Measurements from ENCODE around the gene KLC4. TPM values are rescaled to one million over a fixed set of nuclear protein-coding genes. Genes with fewer than 3 reads are reported as not detected.
"Not testable (repeated sequence)": the region's sequence is repeated elsewhere in the genome, so short reads cannot be mapped to it uniquely, and the experiment has no call there.

KLC4 gene
- total RNA-seq, 1 donor from 2014 or later: 36.1 TPM

DNA sequence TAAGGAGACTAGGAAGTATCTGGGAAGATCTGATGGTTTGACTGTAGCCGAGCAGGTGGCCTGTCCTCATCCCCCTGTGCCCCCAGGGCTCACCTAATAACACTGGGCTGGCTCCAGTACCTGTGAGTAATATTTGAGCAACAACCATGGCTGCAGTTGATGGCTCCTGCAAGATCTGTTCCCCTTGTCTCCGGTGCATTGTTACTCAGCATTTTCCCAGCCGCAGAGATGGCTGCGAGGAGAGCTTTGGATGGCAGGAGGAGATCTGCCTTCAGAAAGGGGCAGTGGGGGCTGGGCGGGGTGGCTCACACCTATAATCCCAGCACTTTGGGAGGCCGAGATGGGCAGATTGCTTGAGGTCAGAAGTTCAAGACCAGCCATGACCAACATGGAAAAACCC is 55.9 kb downstream of the KLC4 start:
- Histone ChIP-seq H3K27me3 (ENCODE audit: low read depth) (no peaks in the 10 kb centered on the region), H3K27ac (replicated peaks) (no peak overlapping the region), H3K4me3 (no peak overlapping the region), H3K36me3 (no peaks in the 10 kb centered on the region), H3K4me1 (peaks cover 9% of the 10 kb centered on the region), H3K9me3 (replicated peaks) (no peaks in the 10 kb centered on the region)
- no peak for DNase-seq
- intact Hi-C loops (cut with micrococcal nuclease): no loop called here
- TF ChIP-seq, protein P1, sequence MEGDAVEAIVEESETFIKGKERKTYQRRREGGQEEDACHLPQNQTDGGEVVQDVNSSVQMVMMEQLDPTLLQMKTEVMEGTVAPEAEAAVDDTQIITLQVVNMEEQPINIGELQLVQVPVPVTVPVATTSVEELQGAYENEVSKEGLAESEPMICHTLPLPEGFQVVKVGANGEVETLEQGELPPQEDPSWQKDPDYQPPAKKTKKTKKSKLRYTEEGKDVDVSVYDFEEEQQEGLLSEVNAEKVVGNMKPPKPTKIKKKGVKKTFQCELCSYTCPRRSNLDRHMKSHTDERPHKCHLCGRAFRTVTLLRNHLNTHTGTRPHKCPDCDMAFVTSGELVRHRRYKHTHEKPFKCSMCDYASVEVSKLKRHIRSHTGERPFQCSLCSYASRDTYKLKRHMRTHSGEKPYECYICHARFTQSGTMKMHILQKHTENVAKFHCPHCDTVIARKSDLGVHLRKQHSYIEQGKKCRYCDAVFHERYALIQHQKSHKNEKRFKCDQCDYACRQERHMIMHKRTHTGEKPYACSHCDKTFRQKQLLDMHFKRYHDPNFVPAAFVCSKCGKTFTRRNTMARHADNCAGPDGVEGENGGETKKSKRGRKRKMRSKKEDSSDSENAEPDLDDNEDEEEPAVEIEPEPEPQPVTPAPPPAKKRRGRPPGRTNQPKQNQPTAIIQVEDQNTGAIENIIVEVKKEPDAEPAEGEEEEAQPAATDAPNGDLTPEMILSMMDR (IDR thresholded peaks at IDR 0.05; ENCODE audit: borderline replicate concordance): no peak

DNA sequence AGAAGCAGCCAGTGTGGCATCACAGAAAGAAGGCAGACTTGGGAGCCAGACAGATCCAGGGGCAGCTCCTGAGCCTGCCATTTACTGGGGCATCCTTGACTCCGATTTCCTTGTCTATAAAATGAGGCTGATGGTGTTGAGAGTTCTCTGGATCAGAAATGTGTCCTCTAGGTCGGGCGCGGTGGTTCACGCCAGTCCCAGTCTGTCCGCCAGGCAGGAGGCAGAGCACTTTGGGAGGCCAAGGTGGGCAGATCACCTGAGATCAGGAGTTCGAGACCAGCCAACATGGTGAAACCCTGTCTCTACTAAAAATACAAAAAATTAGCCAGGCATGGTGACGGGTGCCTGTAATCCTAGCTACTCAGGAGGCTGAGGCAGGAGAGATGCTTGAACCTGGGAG is 58.0 kb downstream of the KLC4 start:
- DNase-seq; intact Hi-C loops (cut with micrococcal nuclease); H3K27me3 ChIP-seq (ENCODE audit: low read depth); H3K36me3 ChIP-seq; H3K4me3 ChIP-seq; H3K27ac ChIP-seq (replicated peaks); H3K9me3 ChIP-seq (replicated peaks): not testable (repeated sequence)
- H3K4me1 ChIP-seq: peaks cover 17% of the 10 kb centered on the region

- intact Hi-C loops (cut with micrococcal nuclease): no loop called here
- no peaks in the 10 kb centered on the region for H3K36me3 ChIP-seq
- H3K9me3 ChIP-seq (replicated peaks): no peaks in the 10 kb centered on the region
- H3K4me3 ChIP-seq: no peak overlapping the region
- peaks cover 17% of the 10 kb centered on the region for H3K4me1 ChIP-seq
- H3K27ac ChIP-seq (replicated peaks): no peak overlapping the region
- no peak for DNase-seq
- TF ChIP-seq, protein P1 (IDR thresholded peaks at IDR 0.05; ENCODE audit: borderline replicate concordance): no peak
- H3K27me3 ChIP-seq (ENCODE audit: low read depth): no peaks in the 10 kb centered on the region
Observed at GRCh38 chr6:43119482-43119881, 60.1 kb downstream of the KLC4 start.

GRCh38 chr6:43120101-43120763 is 60.8 kb downstream of the KLC4 start:
- Histone ChIP-seq H3K36me3 (no peaks in the 10 kb centered on the region), H3K27ac (replicated peaks) (no peak overlapping the region), H3K4me3 (no peak overlapping the region), H3K9me3 (replicated peaks) (no peaks in the 10 kb centered on the region), H3K4me1 (peaks cover 17% of the 10 kb centered on the region), H3K27me3 (ENCODE audit: low read depth) (no peaks in the 10 kb centered on the region)
- intact Hi-C loops (cut with micrococcal nuclease): no loop called here
- no peak for DNase-seq
- TF ChIP-seq, protein P1 (IDR thresholded peaks at IDR 0.05; ENCODE audit: borderline replicate concordance): no peak

DNA sequence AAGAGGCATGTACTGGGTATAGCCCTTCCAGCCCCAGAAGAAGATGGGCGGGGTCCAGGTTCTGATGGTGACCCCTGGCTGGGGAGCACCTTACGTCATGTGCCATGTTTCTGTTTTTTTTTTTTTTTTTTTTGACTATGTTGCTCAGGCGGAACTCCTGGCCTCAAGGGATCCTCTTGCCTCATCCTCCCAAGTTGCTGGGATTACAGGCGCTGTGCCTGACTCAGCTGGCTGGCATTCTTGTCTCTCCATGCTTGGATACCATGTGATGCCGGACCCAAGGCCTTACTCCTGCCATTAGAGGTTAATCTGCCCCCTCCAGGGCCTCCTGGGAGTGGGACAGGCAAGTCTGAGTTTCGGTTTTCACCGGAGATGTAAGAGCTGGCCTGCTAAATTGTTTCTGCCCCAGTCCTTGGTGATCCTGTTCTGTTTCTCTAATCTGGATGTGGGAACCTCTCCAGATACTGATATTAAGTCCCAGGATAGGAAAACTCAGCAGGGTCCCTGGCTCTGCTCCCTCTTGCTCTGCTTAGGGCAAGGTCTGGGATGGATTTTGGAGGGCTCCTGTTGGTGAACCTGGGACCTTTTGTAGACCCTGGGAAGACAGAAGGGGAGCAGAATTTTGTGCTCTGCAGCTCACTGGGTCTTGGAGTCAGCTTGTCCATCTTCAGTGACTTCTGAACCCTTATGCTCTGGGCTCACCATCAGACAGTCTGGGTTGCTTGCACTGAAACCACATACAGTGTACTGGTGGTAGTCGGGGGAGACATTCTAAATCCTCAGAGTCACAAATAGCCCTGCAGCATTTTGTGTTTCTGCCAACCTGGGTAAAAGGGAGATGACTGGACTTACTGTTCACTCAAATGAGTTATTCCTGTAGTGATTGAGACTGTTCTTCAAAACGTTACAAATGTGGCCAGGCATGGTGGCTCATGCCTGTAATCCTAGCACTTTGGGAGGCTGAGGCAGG is 61.8 kb downstream of the KLC4 start:
- peak; percentile 56 for DNase-seq
- H3K27me3 ChIP-seq (ENCODE audit: low read depth): no peaks in the 10 kb centered on the region
- intact Hi-C loops (cut with micrococcal nuclease): no loop called here

More for the DNA sequence above, 61.8 kb downstream of the KLC4 start:
- no peak overlapping the region for H3K4me3 ChIP-seq
- H3K9me3 ChIP-seq (replicated peaks): no peaks in the 10 kb centered on the region
- peaks cover 12% of the 10 kb centered on the region for H3K4me1 ChIP-seq
- H3K36me3 ChIP-seq: no peaks in the 10 kb centered on the region
- peak overlapping the region; percentile 35 for H3K27ac ChIP-seq (replicated peaks)
- TF ChIP-seq, protein P1 (IDR thresholded peaks at IDR 0.05; ENCODE audit: borderline replicate concordance): no peak

All from left ventricle myocardium inferior (tissue), 1 donor.